Measurements from ENCODE around the gene FLCN.

The FLCN gene

DNA sequence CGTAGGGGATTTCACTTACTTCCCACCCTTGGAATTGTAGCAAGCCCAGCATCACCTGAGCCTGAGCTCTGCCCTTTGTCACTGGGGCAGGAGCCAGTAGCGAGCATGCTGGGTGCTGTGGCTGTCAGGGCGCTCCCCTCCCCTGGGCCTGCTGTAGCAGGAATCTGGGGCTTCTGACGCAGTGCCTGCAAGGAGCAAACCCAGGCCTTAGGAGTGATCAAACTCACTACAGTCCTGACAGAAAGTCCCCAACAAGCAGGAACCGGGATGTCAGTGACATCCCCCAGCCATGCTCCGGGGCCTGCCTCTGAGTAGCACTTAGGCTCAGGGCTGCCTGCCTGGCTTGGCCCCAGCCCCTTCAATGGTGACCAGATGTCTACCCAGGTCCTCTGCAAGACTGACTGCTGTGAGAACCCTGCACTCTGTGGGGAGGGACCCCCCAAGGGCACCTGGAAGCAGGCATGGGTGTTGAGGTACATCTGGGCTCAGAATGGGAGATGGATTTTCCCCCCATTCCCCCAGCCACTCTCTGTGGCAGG is 54.3 kb downstream of the FLCN start:
- DNase-seq = no peak

DNA sequence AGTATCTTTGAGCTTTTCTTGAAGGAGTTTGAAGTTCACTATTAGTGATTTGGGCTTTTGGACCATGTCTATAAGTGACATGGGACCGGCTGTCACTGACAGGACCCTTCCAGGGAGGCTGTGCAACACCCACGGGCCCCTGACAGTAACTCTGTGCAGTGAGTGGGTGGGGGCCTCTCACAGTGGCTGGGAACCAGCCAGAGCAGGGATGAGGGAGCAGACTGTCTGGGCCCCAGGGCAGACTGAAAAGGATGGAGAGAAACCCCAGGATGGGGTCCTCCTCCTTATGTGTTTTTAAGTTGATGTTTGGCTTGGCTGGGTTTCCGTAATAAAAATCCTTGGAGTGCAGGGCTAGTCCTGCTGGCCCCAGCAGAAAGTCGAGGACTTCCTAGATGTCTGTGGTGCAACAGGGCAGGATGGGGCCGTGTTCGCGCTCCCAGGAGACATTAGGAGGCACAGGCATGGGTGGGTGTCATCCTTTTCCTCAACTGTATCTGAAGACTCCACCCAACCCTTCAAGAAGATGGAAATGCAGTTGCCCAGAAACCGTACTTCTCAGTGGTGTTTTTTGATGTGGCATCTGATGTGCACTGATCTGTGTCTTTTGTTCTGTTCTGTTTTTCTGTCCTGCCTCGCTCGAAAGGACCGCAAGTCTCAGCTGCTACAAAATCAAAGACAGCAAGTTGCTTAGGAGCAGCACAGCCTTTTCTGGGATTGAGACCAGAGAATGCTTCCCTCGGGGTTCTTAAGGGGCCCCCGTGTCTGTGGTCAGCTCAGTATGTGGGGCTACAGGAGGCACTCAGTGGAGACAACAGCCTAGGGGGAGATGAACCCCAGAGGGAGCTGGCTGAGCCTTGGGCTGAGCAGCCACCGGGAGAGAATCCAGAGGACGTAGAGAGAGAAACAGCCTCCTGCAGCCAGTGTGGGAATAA is 55.0 kb downstream of the FLCN start:
- no peak for DNase-seq

DNA sequence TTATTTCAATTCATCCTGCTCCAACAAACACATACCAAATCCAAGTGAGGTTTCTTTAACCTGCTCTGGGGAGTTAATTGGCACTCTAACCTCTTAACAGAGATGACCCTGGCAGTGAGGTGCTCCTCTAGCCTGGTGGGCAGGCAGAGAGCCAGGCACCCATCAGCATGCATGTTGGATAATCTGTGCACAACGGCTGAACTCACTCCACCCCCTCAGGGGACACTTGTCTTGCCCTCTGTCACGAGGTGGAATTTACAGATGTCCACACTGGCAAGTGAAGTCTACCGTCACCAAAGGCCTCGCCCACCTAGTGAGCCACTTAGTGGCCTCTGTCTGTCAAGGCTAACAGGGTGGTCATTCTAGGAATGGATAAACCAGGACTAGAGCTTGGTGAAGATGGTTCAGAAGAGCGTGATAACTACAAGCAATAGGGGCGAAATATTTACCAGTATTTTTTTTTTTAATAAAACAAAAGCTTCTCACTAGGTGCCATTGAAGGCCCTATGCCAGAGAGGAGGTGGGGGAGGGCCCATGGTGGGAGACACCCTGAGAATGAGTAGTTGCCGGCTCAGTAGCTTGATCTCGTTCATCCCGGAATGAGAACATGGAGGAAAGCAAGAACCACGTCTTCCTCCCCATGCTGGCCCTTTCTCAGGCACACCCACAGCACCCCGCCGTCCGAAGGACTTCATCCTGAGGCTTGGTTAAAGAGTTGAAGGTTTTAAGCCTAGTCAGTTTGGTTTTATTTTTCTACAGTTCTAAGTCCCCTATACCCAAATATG is 56.0 kb downstream of the FLCN start:
- DNase-seq = no peak

- no peak for DNase-seq
Measured at GRCh38 chr17:17180141-17180603, 56.8 kb downstream of the FLCN start.

DNA sequence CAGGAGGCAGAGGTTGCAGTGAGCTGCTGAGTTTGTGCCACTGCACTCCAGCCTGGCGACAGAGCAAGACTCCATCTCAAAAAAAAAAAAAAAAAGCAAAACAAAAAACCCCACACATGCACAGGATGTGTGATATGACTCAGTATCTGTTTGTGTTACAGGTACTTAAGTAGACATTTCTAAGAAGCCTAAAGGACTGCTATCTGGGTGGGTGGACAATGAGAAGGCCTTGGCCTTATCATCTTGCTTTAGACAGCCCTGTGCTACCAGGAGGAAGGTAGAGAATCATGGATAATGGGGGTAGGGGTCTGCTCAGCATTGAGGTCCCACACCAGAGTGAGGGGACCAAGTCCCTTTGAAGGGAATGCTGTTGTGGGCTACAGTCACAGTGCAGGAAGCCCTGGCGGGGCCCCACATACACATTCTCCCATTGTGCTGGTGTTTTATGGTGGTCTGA is 57.6 kb downstream of the FLCN start:
- no peak for DNase-seq

DNA sequence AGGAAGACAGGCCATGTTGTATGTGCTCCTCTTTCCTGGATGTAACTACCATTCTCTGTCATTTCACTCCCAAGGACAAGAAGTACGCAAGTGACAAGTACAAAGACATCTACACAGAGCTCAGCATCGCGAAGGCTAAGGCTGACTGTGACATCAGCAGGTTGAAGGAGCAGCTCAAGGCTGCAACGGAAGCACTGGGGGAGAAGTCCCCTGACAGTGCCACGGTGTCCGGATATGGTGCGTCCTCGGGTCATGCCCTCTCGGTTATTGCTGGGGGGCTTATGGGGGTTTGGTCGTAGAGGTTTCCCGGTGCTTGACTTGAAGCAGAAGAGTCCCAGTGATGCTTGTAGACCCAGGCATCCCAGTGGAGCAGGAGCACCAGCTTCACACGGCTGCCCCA is 59.8 kb downstream of the FLCN start:
- DNase-seq = no peak

GRCh38 chr17:17176341-17176740 is 60.6 kb downstream of the FLCN start:
- no peak for DNase-seq

- no peak for DNase-seq
Measured at GRCh38 chr17:17175917-17176316, 61.1 kb downstream of the FLCN start.

DNA sequence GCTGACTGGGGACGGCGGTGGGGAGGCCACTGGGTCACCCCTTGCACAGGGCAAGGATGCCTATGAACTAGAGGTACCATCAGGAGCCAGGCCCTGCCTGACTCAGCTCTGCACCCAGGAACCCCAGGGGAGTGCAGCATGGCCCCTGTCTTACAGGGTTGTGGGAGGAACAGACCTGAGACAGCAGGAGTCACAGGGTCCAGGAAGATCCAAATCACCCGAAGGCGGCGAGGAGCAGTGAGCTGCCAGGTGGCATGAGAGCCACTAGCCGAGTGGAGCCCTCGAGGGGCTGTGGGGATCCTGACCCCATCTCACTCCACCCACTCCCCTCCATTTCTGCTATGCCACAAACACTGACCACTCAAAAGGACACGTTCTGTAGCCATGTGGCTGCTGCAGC is 61.6 kb downstream of the FLCN start:
- no peak for DNase-seq

GRCh38 chr17:17173921-17174320 is 63.0 kb downstream of the FLCN start:
- DNase-seq = no peak

GRCh38 chr17:17172990-17173389 is 64.0 kb downstream of the FLCN start:
- no peak for DNase-seq

DNA sequence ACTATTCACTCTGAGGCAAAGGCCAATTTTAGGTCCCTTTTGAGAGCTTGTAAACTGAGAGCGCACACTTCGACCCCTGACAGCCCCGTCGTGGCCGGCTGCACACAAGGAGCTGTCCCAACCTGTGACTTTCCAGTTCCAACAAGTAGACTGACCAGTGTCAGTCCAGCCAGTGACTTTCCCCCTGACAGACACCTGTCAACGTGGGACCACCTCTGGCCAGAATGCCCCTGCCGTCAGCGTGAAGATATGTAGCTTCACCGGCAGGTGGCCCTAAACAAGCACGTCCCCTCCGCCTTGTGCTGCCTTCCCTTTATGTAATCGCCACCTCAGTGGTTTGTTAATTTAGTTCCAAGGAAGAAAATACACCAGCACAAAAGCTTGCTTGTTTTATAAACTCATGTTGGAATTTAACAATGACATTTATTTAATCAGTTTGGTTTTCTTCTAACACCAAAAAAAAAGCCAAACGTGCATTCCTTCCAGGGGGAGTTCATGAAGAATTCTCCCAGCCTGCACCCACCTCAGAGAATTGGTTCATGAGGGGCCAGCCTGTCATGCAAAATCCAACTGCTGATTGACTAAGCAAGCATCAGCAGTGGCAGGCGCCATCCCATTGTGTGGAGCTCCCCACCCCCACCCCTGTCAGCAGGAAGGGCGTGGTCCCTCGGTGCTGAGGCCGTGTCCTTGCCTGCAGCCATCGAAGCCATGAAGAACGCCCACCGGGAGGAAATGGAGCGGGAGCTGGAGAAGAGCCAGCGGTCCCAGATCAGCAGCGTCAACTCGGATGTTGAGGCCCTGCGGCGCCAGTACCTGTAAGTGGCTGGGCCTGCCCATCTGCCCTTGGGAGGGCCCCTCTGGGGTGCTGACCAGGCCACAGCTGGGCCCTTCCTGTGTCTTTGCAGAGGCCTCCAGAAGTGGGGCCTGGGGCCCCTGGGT is 64.7 kb downstream of the FLCN start:
- DNase-seq = no peak

DNA sequence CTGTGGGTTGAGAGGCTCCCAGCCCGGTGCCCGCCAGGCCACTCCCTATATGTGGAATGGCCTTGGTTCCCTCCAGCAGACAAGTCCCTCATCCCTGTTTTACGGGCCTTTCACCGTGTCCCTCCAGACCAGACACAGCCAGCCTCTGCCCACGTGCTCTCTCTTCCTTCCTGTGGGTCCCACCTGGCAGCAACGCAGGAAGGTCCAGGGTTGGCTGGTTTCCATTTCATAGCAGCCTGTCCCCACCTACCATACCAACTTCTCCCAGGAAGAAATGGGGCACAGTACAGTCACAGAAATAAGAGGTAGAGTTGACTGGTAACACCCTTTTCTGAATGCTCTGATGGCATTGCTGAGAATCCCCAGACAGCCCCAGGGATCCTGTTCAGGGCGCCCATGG is 65.8 kb downstream of the FLCN start:
- no peak for DNase-seq

GRCh38 chr17:17170346-17170985 is 66.5 kb downstream of the FLCN start:
- DNase-seq = no peak

GRCh38 chr17:17169396-17169795 is 67.6 kb downstream of the FLCN start:
- no peak for DNase-seq

- DNase-seq = no peak
Measured at GRCh38 chr17:17168401-17168800, 68.6 kb downstream of the FLCN start.

GRCh38 chr17:17167986-17168385 is 69.0 kb downstream of the FLCN start:
- no peak for DNase-seq

DNA sequence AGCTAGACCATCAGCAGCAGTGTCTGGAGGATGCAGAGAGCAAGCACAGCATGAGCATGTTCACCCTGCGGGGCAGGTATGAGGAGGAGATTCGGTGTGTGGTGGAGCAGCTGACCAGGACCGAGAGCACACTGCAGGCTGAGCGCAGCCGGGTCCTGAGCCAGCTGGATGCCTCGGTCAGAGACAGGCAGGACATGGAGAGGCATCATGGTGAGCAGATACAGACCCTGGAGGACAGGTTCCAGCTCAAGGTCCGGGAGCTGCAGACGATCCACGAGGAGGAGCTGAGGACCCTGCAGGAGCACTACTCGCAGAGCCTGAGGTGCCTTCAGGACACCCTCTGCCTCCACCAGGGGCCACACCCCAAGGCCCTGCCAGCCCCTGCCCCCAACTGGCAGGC is 69.6 kb downstream of the FLCN start:
- no peak for DNase-seq

- no peak for DNase-seq
Measured at GRCh38 chr17:17166446-17166845, 70.5 kb downstream of the FLCN start.

DNA sequence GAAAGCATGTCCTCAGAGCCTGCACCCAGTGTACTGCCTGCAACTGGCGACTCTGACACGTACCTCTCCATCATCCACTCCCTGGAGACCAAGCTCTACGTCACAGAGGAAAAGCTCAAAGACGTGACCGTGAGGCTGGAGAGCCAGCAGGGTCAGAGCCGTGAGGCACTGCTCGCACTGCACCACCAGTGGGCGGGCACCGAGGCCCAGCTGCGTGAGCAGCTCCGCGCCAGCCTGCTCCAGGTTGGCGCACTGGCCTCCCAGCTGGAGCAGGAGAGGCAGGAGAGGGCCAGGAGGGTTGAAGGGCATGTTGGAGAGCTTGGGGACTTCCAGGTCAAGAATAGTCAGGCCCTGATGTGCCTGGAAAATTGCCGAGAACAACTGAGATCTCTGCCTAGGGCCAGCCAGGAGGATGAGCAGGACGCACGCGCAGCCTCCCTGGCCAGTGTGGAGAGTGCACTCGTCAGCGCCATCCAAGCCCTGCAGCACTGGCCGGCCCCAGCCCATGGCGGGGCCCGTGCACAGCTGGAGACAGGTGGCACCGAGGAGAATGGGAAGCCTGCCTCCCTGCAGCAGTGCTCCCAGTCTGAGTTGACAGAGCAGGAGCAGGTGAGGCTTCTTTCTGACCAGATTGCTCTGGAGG is 71.2 kb downstream of the FLCN start:
- no peak for DNase-seq

DNA sequence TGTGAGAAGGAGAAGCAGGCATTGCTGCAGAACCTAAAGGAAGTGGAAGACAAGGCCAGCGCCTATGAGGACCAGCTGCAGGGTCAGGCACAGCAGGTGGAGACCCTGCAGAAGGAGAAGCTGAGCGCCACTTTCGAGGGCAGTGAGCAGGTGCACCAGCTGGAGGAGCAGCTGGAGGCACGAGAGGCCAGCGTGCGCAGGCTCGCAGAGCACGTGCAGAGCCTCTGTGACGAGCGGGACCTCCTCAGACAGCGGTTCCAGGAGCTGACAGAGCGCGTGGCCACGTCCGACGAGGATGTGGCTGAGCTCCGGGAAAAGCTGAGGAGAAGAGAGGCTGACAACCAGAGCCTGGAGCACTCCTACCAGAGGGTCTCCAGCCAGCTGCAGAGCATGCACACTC is 72.3 kb downstream of the FLCN start:
- no peak for DNase-seq
